ENCODE results near the gene FLRT2. TPM values are rescaled to one million over a fixed set of nuclear protein-coding genes. Genes with fewer than 3 reads are reported as not detected.

The FLRT2 gene
- total RNA-seq, 1 experiment from 2014 or later = 2.1 TPM

DNA sequence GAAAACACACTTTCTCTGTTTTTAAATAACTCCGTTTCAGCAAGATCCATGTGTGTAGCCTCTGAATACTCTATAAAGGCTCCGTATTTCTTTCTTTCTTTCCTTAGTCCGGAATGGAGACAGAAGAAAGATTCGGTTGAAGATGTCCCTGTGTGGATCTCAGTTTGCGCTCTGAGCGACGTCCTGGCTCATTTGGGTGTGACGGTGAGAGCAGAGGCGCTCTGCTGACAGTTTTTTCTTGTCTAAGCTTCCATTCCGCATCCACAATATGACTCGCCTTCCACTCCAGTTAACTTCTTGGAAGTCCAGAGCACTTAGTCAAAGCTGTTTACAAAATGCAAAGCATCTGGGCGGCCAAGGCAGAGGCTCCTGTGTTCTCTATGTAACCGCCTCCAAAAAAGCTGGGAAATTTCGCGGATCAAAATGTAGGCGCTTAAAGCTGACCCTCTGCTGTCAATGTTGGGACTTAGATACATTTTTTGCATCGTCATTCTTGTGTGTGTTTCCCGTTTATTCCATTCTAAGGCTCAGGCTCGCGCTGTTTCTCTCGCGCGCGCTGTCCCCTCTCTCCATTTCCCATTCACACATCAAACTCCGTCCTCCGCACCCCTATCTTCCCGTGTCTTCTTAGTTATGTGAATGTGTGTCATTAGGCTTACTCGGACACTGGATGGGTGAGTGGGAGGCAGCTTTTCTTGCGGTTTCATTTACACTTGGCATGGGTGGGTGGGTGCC is 880 bp upstream of the FLRT2 start:
- CTCF ChIA-PET = interaction anchor here (0.6 kb wide), 1 partner anchor 168 kb away, joined by 7 read pairs; no protein-coding TSS in a partner anchor
- H3K27me3 ChIP-seq (ENCODE audit: insufficient read depth, low read depth) = peaks cover 32% of the 10 kb centered on the region
- BruUV-seq (replicated peaks) = no TSS peak
- H2AFZ ChIP-seq = no peak overlapping the region
- H3F3A ChIP-seq (ENCODE audit: insufficient read depth, low read depth) = no peaks in the 10 kb centered on the region
- intact Hi-C loops (cut with micrococcal nuclease; ENCODE audit: unreplicated experiment) = loop anchor here (10.0 kb wide), 1 partner anchor 114 kb away; no protein-coding TSS in a partner anchor
- no peaks in the 10 kb centered on the region for H3K9me3 ChIP-seq (ENCODE audit: insufficient read depth, low read depth)
- no peak overlapping the region for H3K27ac ChIP-seq
- H3K4me3 ChIP-seq = peak overlapping the region; percentile 40; the same call in 1 of the 2 replicates
- POLR2A ChIA-PET (ENCODE audit: unreplicated experiment) = interaction anchor here (0.6 kb wide), 1 partner anchor 277 kb away, joined by 9 read pairs; no protein-coding TSS in a partner anchor
- H3K79me2 ChIP-seq (ENCODE audit: low read depth) = no peaks in the 10 kb centered on the region
- no peak for TF ChIP-seq EZH2 (IDR thresholded peaks at IDR 0.05; ENCODE audit: low read depth)
- TF ChIP-seq, protein P1, sequence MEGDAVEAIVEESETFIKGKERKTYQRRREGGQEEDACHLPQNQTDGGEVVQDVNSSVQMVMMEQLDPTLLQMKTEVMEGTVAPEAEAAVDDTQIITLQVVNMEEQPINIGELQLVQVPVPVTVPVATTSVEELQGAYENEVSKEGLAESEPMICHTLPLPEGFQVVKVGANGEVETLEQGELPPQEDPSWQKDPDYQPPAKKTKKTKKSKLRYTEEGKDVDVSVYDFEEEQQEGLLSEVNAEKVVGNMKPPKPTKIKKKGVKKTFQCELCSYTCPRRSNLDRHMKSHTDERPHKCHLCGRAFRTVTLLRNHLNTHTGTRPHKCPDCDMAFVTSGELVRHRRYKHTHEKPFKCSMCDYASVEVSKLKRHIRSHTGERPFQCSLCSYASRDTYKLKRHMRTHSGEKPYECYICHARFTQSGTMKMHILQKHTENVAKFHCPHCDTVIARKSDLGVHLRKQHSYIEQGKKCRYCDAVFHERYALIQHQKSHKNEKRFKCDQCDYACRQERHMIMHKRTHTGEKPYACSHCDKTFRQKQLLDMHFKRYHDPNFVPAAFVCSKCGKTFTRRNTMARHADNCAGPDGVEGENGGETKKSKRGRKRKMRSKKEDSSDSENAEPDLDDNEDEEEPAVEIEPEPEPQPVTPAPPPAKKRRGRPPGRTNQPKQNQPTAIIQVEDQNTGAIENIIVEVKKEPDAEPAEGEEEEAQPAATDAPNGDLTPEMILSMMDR (conservative IDR thresholded peaks at IDR 0.05) = no peak
- peak overlapping the region; percentile 66 for H3K4me2 ChIP-seq
- H4K20me1 ChIP-seq (ENCODE audit: insufficient read depth) = no peaks in the 10 kb centered on the region
- H3K9me2 ChIP-seq (ENCODE audit: insufficient read depth) = no peaks in the 10 kb centered on the region
- H3K36me3 ChIP-seq (ENCODE audit: low read depth) = no peaks in the 10 kb centered on the region
- peak in 1 of 2 experiments; percentile 2 for DNase-seq
- H3K4me1 ChIP-seq (replicated peaks; ENCODE audit: insufficient read depth) = no peaks in the 10 kb centered on the region

- ChIA-PET POLR2A (ENCODE audit: unreplicated experiment) (no interaction called here), CTCF (no interaction called here)
- Histone ChIP-seq H3K9me3 (ENCODE audit: insufficient read depth, low read depth) (no peaks in the 10 kb centered on the region), H3K79me2 (ENCODE audit: low read depth) (no peaks in the 10 kb centered on the region), H3K4me3 (no peak overlapping the region), H3K36me3 (ENCODE audit: low read depth) (no peaks in the 10 kb centered on the region), H3K4me1 (replicated peaks; ENCODE audit: insufficient read depth) (no peaks in the 10 kb centered on the region), H3K9me2 (ENCODE audit: insufficient read depth) (no peaks in the 10 kb centered on the region), H4K20me1 (ENCODE audit: insufficient read depth) (no peaks in the 10 kb centered on the region), H3K4me2 (no peak overlapping the region), H3K27me3 (ENCODE audit: insufficient read depth, low read depth) (peaks cover 32% of the 10 kb centered on the region), H3F3A (ENCODE audit: insufficient read depth, low read depth) (no peaks in the 10 kb centered on the region), H2AFZ (no peak overlapping the region), H3K27ac (no peak overlapping the region)
- BruUV-seq (replicated peaks) = no TSS peak
- intact Hi-C loops (cut with micrococcal nuclease; ENCODE audit: unreplicated experiment) = loop anchor here (10.0 kb wide), 1 partner anchor 524 kb away; no protein-coding TSS in a partner anchor
- TF ChIP-seq, protein P1 (conservative IDR thresholded peaks at IDR 0.05) = no peak
- no peak for TF ChIP-seq EZH2 (IDR thresholded peaks at IDR 0.05; ENCODE audit: low read depth)
- no peak for DNase-seq
These were observed 682 bp downstream of the FLRT2 start for GRCh38 chr14:85530626-85531025.

DNA sequence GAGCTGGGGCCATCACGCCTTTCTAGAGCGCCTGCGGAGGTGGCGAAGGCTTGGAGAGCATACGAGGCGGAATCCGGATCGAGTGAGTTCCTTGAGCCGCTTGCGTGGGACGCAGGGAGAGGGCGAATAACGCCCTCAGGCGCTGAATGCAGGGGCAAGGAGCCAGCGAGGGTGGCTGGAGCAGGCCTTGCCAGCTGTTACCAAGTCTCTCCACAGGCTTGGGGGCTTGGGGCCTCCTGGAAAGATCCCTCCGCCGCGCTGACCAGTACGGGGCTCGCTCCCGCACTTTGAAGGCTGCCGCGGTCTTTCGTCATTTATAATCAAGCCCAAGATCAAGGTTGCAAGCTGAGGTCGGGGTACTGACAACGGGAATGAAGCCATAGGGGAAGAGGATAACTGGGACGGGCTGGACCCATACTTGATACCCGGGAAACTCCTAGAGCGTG is 1.2 kb downstream of the FLRT2 start:
- Histone ChIP-seq H3K9me2 (ENCODE audit: insufficient read depth) (no peaks in the 10 kb centered on the region), H3F3A (ENCODE audit: insufficient read depth, low read depth) (no peaks in the 10 kb centered on the region), H2AFZ (no peak overlapping the region), H4K20me1 (ENCODE audit: insufficient read depth) (no peaks in the 10 kb centered on the region), H3K79me2 (ENCODE audit: low read depth) (no peaks in the 10 kb centered on the region), H3K4me1 (replicated peaks; ENCODE audit: insufficient read depth) (no peaks in the 10 kb centered on the region), H3K36me3 (ENCODE audit: low read depth) (no peaks in the 10 kb centered on the region), H3K9me3 (ENCODE audit: insufficient read depth, low read depth) (no peaks in the 10 kb centered on the region), H3K4me2 (no peak overlapping the region), H3K27ac (no peak overlapping the region), H3K27me3 (ENCODE audit: insufficient read depth, low read depth) (peaks cover 32% of the 10 kb centered on the region), H3K4me3 (no peak overlapping the region)
- ChIA-PET CTCF (no interaction called here), POLR2A (ENCODE audit: unreplicated experiment) (no interaction called here)
- no peak for DNase-seq
- TF ChIP-seq, protein P1 (conservative IDR thresholded peaks at IDR 0.05) = no peak
- TF ChIP-seq EZH2 (IDR thresholded peaks at IDR 0.05; ENCODE audit: low read depth) = no peak
- no TSS peak for BruUV-seq (replicated peaks)
- intact Hi-C loops (cut with micrococcal nuclease; ENCODE audit: unreplicated experiment) = loop anchor here (10.0 kb wide), 1 partner anchor 524 kb away; no protein-coding TSS in a partner anchor
